ENCODE measurements around the gene RRAGD. TPM values are rescaled to one million over a fixed set of nuclear protein-coding genes. Genes with fewer than 3 reads are reported as not detected.

RRAGD gene
- total and polyA plus RNA-seq, 2 of the 13 experiments (the other 11 are each of a cell fraction or from before 2014, with no cell fraction given): 0.35 to 0.53 TPM

DNA sequence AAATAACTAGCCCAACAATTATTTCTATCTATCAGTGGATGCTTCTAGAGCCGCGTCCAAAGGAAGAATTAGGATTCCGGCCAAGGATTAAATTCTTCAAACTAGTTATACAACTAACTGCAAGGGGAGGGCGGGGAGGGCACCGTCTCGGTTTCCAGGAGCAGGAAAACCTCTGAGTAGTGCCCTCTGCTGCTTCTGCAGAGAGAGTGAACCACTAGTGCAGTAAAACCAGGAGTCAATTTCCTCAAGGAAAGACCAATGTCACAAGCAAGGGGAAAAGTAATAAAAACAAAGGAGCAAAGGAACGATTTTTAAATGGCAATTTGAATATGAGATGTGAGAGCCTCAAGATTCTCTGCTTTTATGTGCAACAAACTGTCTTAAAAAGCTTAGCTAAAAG is 43.1 kb downstream of the RRAGD start:
- ChIA-PET POLR2A (no interaction called here), CTCF (ENCODE audit: low intra/inter-chr PET ratio, low total read pairs) (interaction anchor here (2.3 kb wide), 1 partner anchor 58 kb away, joined by 10 read pairs; no protein-coding TSS in a partner anchor)
- H3K9ac ChIP-seq (ENCODE audit: insufficient read depth, low read depth, low read length): no peak overlapping the region
- 19% methylated on average over 7 of the region's 7 CpGs for WGBS (ENCODE audit: low lambda C conversion rate)
- no peaks in the 10 kb centered on the region for H4K20me1 ChIP-seq (ENCODE audit: insufficient read depth, low read length)
- 0 out of 2 replicates have a peak, but pooled peaks cover 7% of the 10 kb centered on the region for H3K4me1 ChIP-seq (ENCODE audit: insufficient read depth, low read length)
- no peak overlapping the region for H3K27ac ChIP-seq (ENCODE audit: extremely low read length, insufficient read depth, low read length)
- H3K4me2 ChIP-seq (ENCODE audit: low read depth, low read length): no peak overlapping the region
- no peak overlapping the region for H3K4me3 ChIP-seq (replicated peaks in 1 of 3; ENCODE audit: insufficient read depth in 1 of 3, low read depth in 2 of 3, low read length in 3 of 3)
- no peaks in the 10 kb centered on the region for H3K27me3 ChIP-seq (ENCODE audit: control insufficient read depth in 1 of 2, insufficient read depth in 2 of 2, low read length in 2 of 2)
- DNase-seq (ENCODE audit: low spot score): peak; percentile 35
- no TSS peak for BruUV-seq (replicated peaks)
- no peaks in the 10 kb centered on the region for H3K79me2 ChIP-seq (ENCODE audit: insufficient read depth, low read length)
- ATAC-seq: peak; percentile 72
- FAIRE-seq: no peak
- H3K36me3 ChIP-seq (replicated peaks in 1 of 2; ENCODE audit: control insufficient read depth in 1 of 2, insufficient read depth in 2 of 2, low read length in 2 of 2): no peaks in the 10 kb centered on the region
- no peak overlapping the region for H2AFZ ChIP-seq (ENCODE audit: low read length)
- no peaks in the 10 kb centered on the region for H3K9me3 ChIP-seq (ENCODE audit: low read length)
- in situ Hi-C loops (cut with HindIII; ENCODE audit: extremely low pct_ligation_motif_present, low pct_unique_long_range_greater_than_20kb) (no loop called here), intact Hi-C loops (cut with micrococcal nuclease; ENCODE audit: unreplicated experiment) (loop anchor here (1.0 kb wide), 1 partner anchor 58 kb away; no protein-coding TSS in a partner anchor)
- TF ChIP-seq ATAD3A (CRISPR knock-in tag; IDR thresholded peaks at IDR 0.05) (no peak), CTCF (CRISPR knock-in tag; IDR thresholded peaks at IDR 0.05) (peak; percentile 46), ADNP (CRISPR knock-in tag; IDR thresholded peaks at IDR 0.05) (no peak), HHEX (CRISPR knock-in tag; IDR thresholded peaks at IDR 0.05) (no peak), THAP9 (CRISPR knock-in tag; IDR thresholded peaks at IDR 0.05; ENCODE audit: borderline replicate concordance) (no peak), STAG1 (CRISPR knock-in tag; IDR thresholded peaks at IDR 0.05) (peak; percentile 37), ARID2 (CRISPR knock-in tag; IDR thresholded peaks at IDR 0.05; ENCODE audit: borderline replicate concordance) (no peak), MBD4 (IDR thresholded peaks at IDR 0.05; ENCODE audit: borderline replicate concordance, low read length) (no peak), PATZ1 (CRISPR knock-in tag; IDR thresholded peaks at IDR 0.05) (peak; percentile 76), ZSCAN29 (CRISPR knock-in tag; conservative IDR thresholded peaks at IDR 0.05) (no peak)
- TF ChIP-seq, protein P1, sequence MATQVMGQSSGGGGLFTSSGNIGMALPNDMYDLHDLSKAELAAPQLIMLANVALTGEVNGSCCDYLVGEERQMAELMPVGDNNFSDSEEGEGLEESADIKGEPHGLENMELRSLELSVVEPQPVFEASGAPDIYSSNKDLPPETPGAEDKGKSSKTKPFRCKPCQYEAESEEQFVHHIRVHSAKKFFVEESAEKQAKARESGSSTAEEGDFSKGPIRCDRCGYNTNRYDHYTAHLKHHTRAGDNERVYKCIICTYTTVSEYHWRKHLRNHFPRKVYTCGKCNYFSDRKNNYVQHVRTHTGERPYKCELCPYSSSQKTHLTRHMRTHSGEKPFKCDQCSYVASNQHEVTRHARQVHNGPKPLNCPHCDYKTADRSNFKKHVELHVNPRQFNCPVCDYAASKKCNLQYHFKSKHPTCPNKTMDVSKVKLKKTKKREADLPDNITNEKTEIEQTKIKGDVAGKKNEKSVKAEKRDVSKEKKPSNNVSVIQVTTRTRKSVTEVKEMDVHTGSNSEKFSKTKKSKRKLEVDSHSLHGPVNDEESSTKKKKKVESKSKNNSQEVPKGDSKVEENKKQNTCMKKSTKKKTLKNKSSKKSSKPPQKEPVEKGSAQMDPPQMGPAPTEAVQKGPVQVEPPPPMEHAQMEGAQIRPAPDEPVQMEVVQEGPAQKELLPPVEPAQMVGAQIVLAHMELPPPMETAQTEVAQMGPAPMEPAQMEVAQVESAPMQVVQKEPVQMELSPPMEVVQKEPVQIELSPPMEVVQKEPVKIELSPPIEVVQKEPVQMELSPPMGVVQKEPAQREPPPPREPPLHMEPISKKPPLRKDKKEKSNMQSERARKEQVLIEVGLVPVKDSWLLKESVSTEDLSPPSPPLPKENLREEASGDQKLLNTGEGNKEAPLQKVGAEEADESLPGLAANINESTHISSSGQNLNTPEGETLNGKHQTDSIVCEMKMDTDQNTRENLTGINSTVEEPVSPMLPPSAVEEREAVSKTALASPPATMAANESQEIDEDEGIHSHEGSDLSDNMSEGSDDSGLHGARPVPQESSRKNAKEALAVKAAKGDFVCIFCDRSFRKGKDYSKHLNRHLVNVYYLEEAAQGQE (IDR thresholded peaks at IDR 0.05; ENCODE audit: borderline replicate concordance in 1 of 2, low read depth in 1 of 2, low read length in 2 of 2): no peak
- TF ChIP-seq, protein P2, sequence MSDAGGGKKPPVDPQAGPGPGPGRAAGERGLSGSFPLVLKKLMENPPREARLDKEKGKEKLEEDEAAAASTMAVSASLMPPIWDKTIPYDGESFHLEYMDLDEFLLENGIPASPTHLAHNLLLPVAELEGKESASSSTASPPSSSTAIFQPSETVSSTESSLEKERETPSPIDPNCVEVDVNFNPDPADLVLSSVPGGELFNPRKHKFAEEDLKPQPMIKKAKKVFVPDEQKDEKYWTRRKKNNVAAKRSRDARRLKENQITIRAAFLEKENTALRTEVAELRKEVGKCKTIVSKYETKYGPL (CRISPR knock-in tag; IDR thresholded peaks at IDR 0.05): peak; percentile 50; the same call in 1 of the 2 replicates

Measured in HepG2 (cell line).